ENCODE results near the gene MAD1L1. TPM values are rescaled to one million over a fixed set of nuclear protein-coding genes. Genes with fewer than 3 reads are reported as not detected.
A peak's percentile ranks its signal among the peaks of the same experiment; 100 is the strongest.

The MAD1L1 gene
- total and polyA plus RNA-seq, 2 of the 13 experiments (the other 11 are each of a cell fraction or from before 2014, with no cell fraction given), result 17.4 to 64.7 TPM

DNA sequence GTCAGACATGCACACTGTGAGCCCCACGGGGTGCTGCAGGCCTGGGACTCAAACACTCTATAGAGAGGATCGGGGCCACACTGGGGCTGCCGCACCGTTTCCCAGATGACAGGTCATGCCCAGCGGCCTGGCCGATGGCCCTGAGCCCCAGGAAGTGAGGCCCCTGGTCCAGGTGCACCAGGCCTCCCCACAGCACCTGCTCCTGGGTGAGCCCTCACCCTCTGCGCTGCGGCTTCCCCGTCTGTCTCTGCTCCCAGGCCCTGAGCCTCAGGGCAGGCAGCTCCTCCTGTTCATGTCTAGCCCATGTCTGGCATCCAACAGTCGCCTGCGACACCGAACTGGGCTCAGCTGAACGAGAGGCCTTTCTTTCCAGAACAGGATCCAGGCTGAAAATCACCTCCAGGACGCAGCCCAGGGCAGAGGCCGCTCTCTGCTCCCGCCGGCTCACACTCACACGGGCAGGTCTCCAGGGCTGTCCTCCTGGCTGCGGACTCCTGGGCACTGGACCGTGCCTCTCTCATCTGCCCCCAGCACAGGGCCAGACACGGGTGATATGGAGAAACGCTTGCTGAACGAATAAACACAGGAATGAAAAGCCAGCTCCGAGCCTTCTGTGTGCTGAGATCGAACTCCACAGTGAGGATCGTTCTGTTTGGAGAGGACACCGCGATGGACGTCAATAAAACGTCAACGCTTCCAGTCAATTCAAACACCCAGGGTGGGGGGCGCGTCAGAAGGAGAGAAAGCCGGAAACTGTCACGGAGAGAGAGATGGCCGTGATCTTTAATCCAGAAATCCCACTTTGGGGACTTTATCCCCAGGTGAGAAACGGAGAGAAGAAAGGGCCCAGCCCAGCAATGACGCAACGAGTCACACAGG lies 360.3 kb downstream of the MAD1L1 start:
- peak overlapping the region in 1 of 3 experiments; percentile 31; a peak in 1 of 6 replicates for H3K4me3 ChIP-seq (replicated peaks in 1 of 3; ENCODE audit: insufficient read depth in 1 of 3, low read depth in 2 of 3, low read length in 3 of 3)
- TF ChIP-seq, protein P1, sequence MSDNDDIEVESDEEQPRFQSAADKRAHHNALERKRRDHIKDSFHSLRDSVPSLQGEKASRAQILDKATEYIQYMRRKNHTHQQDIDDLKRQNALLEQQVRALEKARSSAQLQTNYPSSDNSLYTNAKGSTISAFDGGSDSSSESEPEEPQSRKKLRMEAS (IDR thresholded peaks at IDR 0.05), result 0 out of 2 replicates have a peak, but pooled peaks have one; percentile 1
- TF ChIP-seq GABPA (IDR thresholded peaks at IDR 0.05; ENCODE audit: low read depth, low read length) (no peak), GABPA (CRISPR knock-in tag; IDR thresholded peaks at IDR 0.05; ENCODE audit: low read depth) (peak; percentile 28; the same call in 1 of the 2 replicates), ZNF296 (CRISPR knock-in tag; conservative IDR thresholded peaks at IDR 0.05) (no peak), ZNF230 (CRISPR knock-in tag; IDR thresholded peaks at IDR 0.05) (0 out of 2 replicates have a peak, but pooled peaks have one; percentile 37), ZFX (CRISPR knock-in tag; IDR thresholded peaks at IDR 0.05; ENCODE audit: low read depth) (peak; percentile 10; the same call in 1 of the 2 replicates), ZNF788 (CRISPR knock-in tag; IDR thresholded peaks at IDR 0.05; ENCODE audit: borderline replicate concordance) (no peak; the same call in 1 of the 2 replicates), GATAD2A (CRISPR knock-in tag; IDR thresholded peaks at IDR 0.05) (peak; percentile 19; the same call in 1 of the 2 replicates), HNF4G (IDR thresholded peaks at IDR 0.05; ENCODE audit: borderline replicate concordance, low read depth, low read length) (0 out of 2 replicates have a peak, but pooled peaks have one; percentile 4), HNF4G (CRISPR knock-in tag; IDR thresholded peaks at IDR 0.05; ENCODE audit: borderline replicate concordance, low read depth) (no peak), ZSCAN25 (CRISPR knock-in tag; IDR thresholded peaks at IDR 0.05) (0 out of 2 replicates have a peak, but pooled peaks have one; percentile 58), ZNF784 (CRISPR knock-in tag; IDR thresholded peaks at IDR 0.05; ENCODE audit: borderline replicate concordance) (0 out of 2 replicates have a peak, but pooled peaks have one; percentile 31)
- TF ChIP-seq, protein P2, sequence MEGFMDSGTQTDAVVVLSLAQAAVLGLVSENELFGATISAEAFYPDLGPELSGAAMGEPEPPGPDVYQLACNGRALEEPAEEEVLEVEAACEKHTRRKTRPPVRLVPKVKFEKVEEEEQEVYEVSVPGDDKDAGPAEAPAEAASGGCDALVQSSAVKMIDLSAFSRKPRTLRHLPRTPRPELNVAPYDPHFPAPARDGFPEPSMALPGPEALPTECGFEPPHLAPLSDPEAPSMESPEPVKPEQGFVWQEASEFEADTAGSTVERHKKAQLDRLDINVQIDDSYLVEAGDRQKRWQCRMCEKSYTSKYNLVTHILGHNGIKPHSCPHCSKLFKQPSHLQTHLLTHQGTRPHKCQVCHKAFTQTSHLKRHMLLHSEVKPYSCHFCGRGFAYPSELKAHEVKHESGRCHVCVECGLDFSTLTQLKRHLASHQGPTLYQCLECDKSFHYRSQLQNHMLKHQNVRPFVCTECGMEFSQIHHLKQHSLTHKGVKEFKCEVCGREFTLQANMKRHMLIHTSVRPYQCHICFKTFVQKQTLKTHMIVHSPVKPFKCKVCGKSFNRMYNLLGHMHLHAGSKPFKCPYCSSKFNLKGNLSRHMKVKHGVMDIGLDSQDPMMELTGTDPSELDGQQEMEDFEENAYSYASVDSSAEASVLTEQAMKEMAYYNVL (CRISPR knock-in tag; IDR thresholded peaks at IDR 0.05; ENCODE audit: borderline replicate concordance), result peak; percentile 43; the same call in 1 of the 2 replicates
- TF ChIP-seq, protein P3, sequence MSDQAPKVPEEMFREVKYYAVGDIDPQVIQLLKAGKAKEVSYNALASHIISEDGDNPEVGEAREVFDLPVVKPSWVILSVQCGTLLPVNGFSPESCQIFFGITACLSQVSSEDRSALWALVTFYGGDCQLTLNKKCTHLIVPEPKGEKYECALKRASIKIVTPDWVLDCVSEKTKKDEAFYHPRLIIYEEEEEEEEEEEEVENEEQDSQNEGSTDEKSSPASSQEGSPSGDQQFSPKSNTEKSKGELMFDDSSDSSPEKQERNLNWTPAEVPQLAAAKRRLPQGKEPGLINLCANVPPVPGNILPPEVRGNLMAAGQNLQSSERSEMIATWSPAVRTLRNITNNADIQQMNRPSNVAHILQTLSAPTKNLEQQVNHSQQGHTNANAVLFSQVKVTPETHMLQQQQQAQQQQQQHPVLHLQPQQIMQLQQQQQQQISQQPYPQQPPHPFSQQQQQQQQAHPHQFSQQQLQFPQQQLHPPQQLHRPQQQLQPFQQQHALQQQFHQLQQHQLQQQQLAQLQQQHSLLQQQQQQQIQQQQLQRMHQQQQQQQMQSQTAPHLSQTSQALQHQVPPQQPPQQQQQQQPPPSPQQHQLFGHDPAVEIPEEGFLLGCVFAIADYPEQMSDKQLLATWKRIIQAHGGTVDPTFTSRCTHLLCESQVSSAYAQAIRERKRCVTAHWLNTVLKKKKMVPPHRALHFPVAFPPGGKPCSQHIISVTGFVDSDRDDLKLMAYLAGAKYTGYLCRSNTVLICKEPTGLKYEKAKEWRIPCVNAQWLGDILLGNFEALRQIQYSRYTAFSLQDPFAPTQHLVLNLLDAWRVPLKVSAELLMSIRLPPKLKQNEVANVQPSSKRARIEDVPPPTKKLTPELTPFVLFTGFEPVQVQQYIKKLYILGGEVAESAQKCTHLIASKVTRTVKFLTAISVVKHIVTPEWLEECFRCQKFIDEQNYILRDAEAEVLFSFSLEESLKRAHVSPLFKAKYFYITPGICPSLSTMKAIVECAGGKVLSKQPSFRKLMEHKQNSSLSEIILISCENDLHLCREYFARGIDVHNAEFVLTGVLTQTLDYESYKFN (CRISPR knock-in tag; conservative IDR thresholded peaks at IDR 0.05), result peak; percentile 68
- TF ChIP-seq, protein P4, sequence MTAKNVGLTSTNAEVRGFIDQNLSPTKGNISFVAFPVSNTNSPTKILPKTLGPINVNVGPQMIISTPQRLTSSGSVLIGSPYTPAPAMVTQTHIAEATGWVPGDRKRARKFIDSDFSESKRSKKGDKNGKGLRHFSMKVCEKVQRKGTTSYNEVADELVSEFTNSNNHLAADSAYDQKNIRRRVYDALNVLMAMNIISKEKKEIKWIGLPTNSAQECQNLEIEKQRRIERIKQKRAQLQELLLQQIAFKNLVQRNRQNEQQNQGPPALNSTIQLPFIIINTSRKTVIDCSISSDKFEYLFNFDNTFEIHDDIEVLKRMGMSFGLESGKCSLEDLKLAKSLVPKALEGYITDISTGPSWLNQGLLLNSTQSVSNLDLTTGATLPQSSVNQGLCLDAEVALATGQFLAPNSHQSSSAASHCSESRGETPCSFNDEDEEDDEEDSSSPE (CRISPR knock-in tag; IDR thresholded peaks at IDR 0.05), result no peak

More for the DNA sequence above, 360.3 kb downstream of the MAD1L1 start:
- Histone ChIP-seq H3K27ac (ENCODE audit: extremely low read length, insufficient read depth, low read length) (peak overlapping the region; percentile 71), H3K36me3 (replicated peaks in 1 of 2; ENCODE audit: control insufficient read depth in 1 of 2, insufficient read depth in 2 of 2, low read length in 2 of 2) (no peaks in the 10 kb centered on the region), H3K27me3 (ENCODE audit: control insufficient read depth in 1 of 2, insufficient read depth in 2 of 2, low read length in 2 of 2) (no peaks in the 10 kb centered on the region), H3K9me3 (ENCODE audit: low read length) (no peaks in the 10 kb centered on the region), H3K4me1 (ENCODE audit: insufficient read depth, low read length) (peaks cover 57% of the 10 kb centered on the region), H3K9ac (ENCODE audit: insufficient read depth, low read depth, low read length) (peak overlapping the region; percentile 39; the same call in 1 of the 2 replicates), H4K20me1 (ENCODE audit: insufficient read depth, low read length) (no peaks in the 10 kb centered on the region), H2AFZ (ENCODE audit: low read length) (no peak overlapping the region), H3K4me2 (ENCODE audit: low read depth, low read length) (peak overlapping the region; percentile 54), H3K79me2 (ENCODE audit: insufficient read depth, low read length) (no peaks in the 10 kb centered on the region)
- peak; percentile 16 for DNase-seq (ENCODE audit: low spot score)
- in situ Hi-C loops (cut with HindIII; ENCODE audit: extremely low pct_ligation_motif_present, low pct_unique_long_range_greater_than_20kb) (loop anchor here (5.0 kb wide), 1 partner anchor 60 kb away; no protein-coding TSS in a partner anchor), intact Hi-C loops (cut with micrococcal nuclease; ENCODE audit: unreplicated experiment) (no loop called here)
- POLR2A ChIA-PET, result no interaction called here
- CTCF ChIA-PET (ENCODE audit: low intra/inter-chr PET ratio, low total read pairs), result no interaction called here
- WGBS (ENCODE audit: low lambda C conversion rate), result 46% methylated on average over 29 of the region's 39 CpGs
- no peak for FAIRE-seq
- ATAC-seq, result peak; percentile 12
- no TSS peak for BruUV-seq (replicated peaks)

Measured in HepG2 (cell line).